ENCODE results near the gene WFDC1.

WFDC1 gene

GRCh38 chr16:84359326-84359725 is 64.6 kb downstream of the WFDC1 start:
- no peak for TF ChIP-seq CTCF (IDR thresholded peaks at IDR 0.05)
- H3K27me3 Mint-ChIP-seq (ENCODE audit: low read depth, poor library complexity), result peaks cover 10% of the 10 kb centered on the region
- no peaks in the 10 kb centered on the region for H3K36me3 Mint-ChIP-seq (ENCODE audit: low read depth)
- H3K4me1 Mint-ChIP-seq, result peaks cover 55% of the 10 kb centered on the region
- no peaks in the 10 kb centered on the region for H3K9me3 Mint-ChIP-seq
- H3K27ac Mint-ChIP-seq, result no peak overlapping the region
- no peak overlapping the region for H3K4me3 Mint-ChIP-seq
- DNase-seq, result no peak

GRCh38 chr16:84360170-84360569 is 65.5 kb downstream of the WFDC1 start:
- H3K4me1 Mint-ChIP-seq, result peaks cover 57% of the 10 kb centered on the region
- no peaks in the 10 kb centered on the region for H3K36me3 Mint-ChIP-seq (ENCODE audit: low read depth)
- peak overlapping the region; percentile 54 for H3K27ac Mint-ChIP-seq
- no peak overlapping the region for H3K4me3 Mint-ChIP-seq
- no peak for DNase-seq
- no peaks in the 10 kb centered on the region for H3K9me3 Mint-ChIP-seq
- H3K27me3 Mint-ChIP-seq (ENCODE audit: low read depth, poor library complexity), result peaks cover 10% of the 10 kb centered on the region
- no peak for TF ChIP-seq CTCF (IDR thresholded peaks at IDR 0.05)

DNA sequence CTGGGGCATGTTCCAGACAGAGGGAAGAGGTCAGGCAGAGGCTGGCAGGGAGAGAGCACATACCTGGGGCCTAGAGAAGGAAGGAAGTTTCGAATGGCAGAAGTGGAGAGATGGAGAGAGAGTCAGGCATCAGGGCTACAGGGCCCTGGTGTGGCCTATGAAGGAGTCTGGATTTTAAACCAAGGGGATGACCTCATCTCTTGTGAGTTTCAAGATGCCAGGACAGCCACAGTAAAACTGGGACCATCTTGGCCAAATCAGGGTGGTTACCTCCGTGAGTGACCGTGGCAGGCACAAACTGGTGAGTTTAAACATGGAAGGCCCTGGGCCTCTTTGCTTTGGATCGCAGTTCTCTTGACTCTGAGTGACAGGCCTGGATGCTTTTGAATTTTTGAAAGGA is 66.1 kb downstream of the WFDC1 start:
- H3K36me3 Mint-ChIP-seq (ENCODE audit: low read depth), result no peaks in the 10 kb centered on the region
- no peak for DNase-seq
- no peaks in the 10 kb centered on the region for H3K9me3 Mint-ChIP-seq
- H3K27me3 Mint-ChIP-seq (ENCODE audit: low read depth, poor library complexity), result peaks cover 12% of the 10 kb centered on the region
- H3K4me3 Mint-ChIP-seq, result no peak overlapping the region
- peak overlapping the region; percentile 54 for H3K27ac Mint-ChIP-seq
- peaks cover 57% of the 10 kb centered on the region for H3K4me1 Mint-ChIP-seq
- no peak for TF ChIP-seq CTCF (IDR thresholded peaks at IDR 0.05)

DNA sequence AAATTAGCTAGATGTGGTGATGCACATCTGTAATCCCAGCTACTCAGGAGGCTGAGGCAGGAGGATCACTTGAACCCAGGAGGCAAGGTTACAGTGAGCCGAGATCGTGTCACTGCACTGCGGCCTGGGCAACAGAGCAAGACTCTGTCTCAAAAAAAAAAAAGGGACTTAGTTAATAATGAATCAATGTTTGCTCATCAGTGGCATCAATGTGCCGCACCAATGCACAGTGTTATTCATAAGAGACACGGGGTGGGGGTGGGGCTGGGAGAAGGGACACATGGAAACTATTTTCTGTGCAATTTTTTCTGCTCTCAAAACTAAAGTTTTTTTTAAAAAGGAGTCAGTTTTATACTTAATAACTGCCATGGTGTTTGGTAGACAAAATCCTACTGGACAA is 66.9 kb downstream of the WFDC1 start:
- Mint-ChIP-seq H3K27ac (no peak overlapping the region), H3K36me3 (ENCODE audit: low read depth) (no peaks in the 10 kb centered on the region), H3K4me1 (peaks cover 57% of the 10 kb centered on the region), H3K9me3 (no peaks in the 10 kb centered on the region), H3K27me3 (ENCODE audit: low read depth, poor library complexity) (peaks cover 18% of the 10 kb centered on the region), H3K4me3 (no peak overlapping the region)
- no peak for DNase-seq
- TF ChIP-seq CTCF (IDR thresholded peaks at IDR 0.05), result no peak

- no peak overlapping the region for H3K4me3 Mint-ChIP-seq
- H3K27ac Mint-ChIP-seq, result no peak overlapping the region
- H3K9me3 Mint-ChIP-seq, result no peaks in the 10 kb centered on the region
- no peak for DNase-seq
- H3K4me1 Mint-ChIP-seq, result peaks cover 52% of the 10 kb centered on the region
- no peak for TF ChIP-seq CTCF (IDR thresholded peaks at IDR 0.05)
- H3K36me3 Mint-ChIP-seq (ENCODE audit: low read depth), result no peaks in the 10 kb centered on the region
- H3K27me3 Mint-ChIP-seq (ENCODE audit: low read depth, poor library complexity), result peaks cover 23% of the 10 kb centered on the region
Measured at GRCh38 chr16:84362471-84362941, 67.8 kb downstream of the WFDC1 start.

DNA sequence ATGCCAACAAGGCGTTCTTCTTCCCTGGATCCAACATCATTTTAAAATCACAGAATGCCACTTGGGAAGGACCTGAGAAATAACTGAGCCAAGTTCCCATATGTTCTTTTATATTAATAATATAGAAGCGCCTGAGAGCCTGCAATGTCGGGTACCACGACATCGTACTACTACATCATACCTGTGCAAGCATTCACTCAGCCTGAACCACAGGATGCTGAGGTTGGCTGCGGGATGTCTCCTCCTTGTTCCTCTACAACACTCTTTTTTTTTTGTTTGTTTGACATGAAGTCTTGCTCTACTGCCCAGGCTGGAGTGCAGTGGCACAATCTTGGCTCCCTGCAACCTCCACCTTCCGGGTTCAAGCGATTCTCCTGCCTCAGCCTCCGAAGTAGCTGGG is 71.5 kb downstream of the WFDC1 start:
- peaks cover 29% of the 10 kb centered on the region for H3K4me1 Mint-ChIP-seq
- no peak overlapping the region for H3K4me3 Mint-ChIP-seq
- TF ChIP-seq CTCF (IDR thresholded peaks at IDR 0.05), result no peak
- no peak overlapping the region for H3K27ac Mint-ChIP-seq
- no peaks in the 10 kb centered on the region for H3K36me3 Mint-ChIP-seq (ENCODE audit: low read depth)
- no peak for DNase-seq
- H3K9me3 Mint-ChIP-seq, result no peaks in the 10 kb centered on the region
- peaks cover 59% of the 10 kb centered on the region for H3K27me3 Mint-ChIP-seq (ENCODE audit: low read depth, poor library complexity)
